Activated CD4-positive, alpha-beta T cell treated with anti-CD3 and anti-CD28 coated beads, Interleukin-2, amount 50 U/mL, for 16 hours (primary cell): Measurements from ENCODE around the gene FLACC1.
"Not testable (repeated sequence)": the region's sequence is repeated elsewhere in the genome, so short reads cannot be mapped to it uniquely, and the experiment has no call there.

Experiments used
- DNase-seq: peaks from one replicate; pipeline ENCODE4 v3.0.0-alpha.2; 2020

Gene FLACC1

GRCh38 chr2:201357221-201357620 lies at the start of gene FLACC1:
Gene FLACC1, minus strand, starts transcription at chr2:201357345. Its CDS starts 5,941 bp downstream, at chr2:201351404.
- DNase-seq: peak; percentile 10

GRCh38 chr2:201406077-201406662 lies 49.0 kb upstream of the FLACC1 start:
- peak; percentile 49 for DNase-seq

- DNase-seq: peak; percentile 34
Measured at GRCh38 chr2:201404699-201405280, 47.6 kb upstream of the FLACC1 start.

GRCh38 chr2:201403880-201404279 lies 46.7 kb upstream of the FLACC1 start:
- no peak for DNase-seq

GRCh38 chr2:201402651-201403562 lies 45.8 kb upstream of the FLACC1 start:
- no peak for DNase-seq

- DNase-seq: no peak
Measured at GRCh38 chr2:201401815-201402214, 44.7 kb upstream of the FLACC1 start.

- no peak for DNase-seq
Measured at GRCh38 chr2:201396595-201396994, 39.5 kb upstream of the FLACC1 start.

GRCh38 chr2:201383136-201383535 lies 26.0 kb upstream of the FLACC1 start:
- no peak for DNase-seq

- DNase-seq: no peak
Measured at GRCh38 chr2:201378496-201379397, 21.6 kb upstream of the FLACC1 start.

GRCh38 chr2:201377218-201377617 lies 20.1 kb upstream of the FLACC1 start:
- no peak for DNase-seq

- DNase-seq: no peak
Measured at GRCh38 chr2:201369775-201370174, 12.6 kb upstream of the FLACC1 start.

GRCh38 chr2:201369318-201369717 lies 12.2 kb upstream of the FLACC1 start:
- not testable (repeated sequence) for DNase-seq

- DNase-seq: no peak
Measured at GRCh38 chr2:201366146-201366545, 9.0 kb upstream of the FLACC1 start.

- DNase-seq: peak; percentile 63
Measured at GRCh38 chr2:201363857-201364560, 6.9 kb upstream of the FLACC1 start.

GRCh38 chr2:201362396-201362795 lies 5.3 kb upstream of the FLACC1 start:
- no peak for DNase-seq

GRCh38 chr2:201361078-201361733 lies 4.1 kb upstream of the FLACC1 start:
- no peak for DNase-seq

GRCh38 chr2:201360256-201360655 lies 3.1 kb upstream of the FLACC1 start:
- DNase-seq: no peak

- peak; percentile 70 for DNase-seq
Measured at GRCh38 chr2:201358684-201359083, 1.5 kb upstream of the FLACC1 start.

- no peak for DNase-seq
Measured at GRCh38 chr2:201353116-201353515, 4.0 kb downstream of the FLACC1 start.

GRCh38 chr2:201350879-201351278 lies 6.3 kb downstream of the FLACC1 start:
- no peak for DNase-seq

GRCh38 chr2:201349601-201350000 lies 7.5 kb downstream of the FLACC1 start:
- no peak for DNase-seq

- DNase-seq: no peak
Measured at GRCh38 chr2:201348758-201349157, 8.4 kb downstream of the FLACC1 start.
